SK-MEL-5 (cell line): ENCODE results near the gene VKORC1. TPM values are rescaled to one million over a fixed set of nuclear protein-coding genes. Genes with fewer than 3 reads are reported as not detected.
A peak's percentile ranks its signal among the peaks of the same experiment; 100 is the strongest.
"Not testable (repeated sequence)": the region's sequence is repeated elsewhere in the genome, so short reads cannot be mapped to it uniquely, and the experiment has no call there.

Experiments
- DNase-seq: peaks from one replicate; pipeline ENCODE4 v3.0.0-alpha.2; 2016; ENCODE audit warnings: low read depth, low spot score
- in situ Hi-C: cut with HindIII; loops from 2 replicates; pipeline ENCODE4 v1.10.0; 2016; ENCODE audit warnings: low sequenced_read_pairs, high pct_unique_total_duplicates, low pct_unique_long_range_greater_than_20kb
- total RNA-seq: library from RNA; depleted of rRNA; stranded (reverse); fragments of >200 nt; shearing (Covaris generic); gene quantifications from 2 replicates; pipeline ENCODE4 v1.2.3, GENCODE V29; 2014

Gene VKORC1
- total RNA-seq, 1 experiment from 2014 or later: 206 TPM

DNA sequence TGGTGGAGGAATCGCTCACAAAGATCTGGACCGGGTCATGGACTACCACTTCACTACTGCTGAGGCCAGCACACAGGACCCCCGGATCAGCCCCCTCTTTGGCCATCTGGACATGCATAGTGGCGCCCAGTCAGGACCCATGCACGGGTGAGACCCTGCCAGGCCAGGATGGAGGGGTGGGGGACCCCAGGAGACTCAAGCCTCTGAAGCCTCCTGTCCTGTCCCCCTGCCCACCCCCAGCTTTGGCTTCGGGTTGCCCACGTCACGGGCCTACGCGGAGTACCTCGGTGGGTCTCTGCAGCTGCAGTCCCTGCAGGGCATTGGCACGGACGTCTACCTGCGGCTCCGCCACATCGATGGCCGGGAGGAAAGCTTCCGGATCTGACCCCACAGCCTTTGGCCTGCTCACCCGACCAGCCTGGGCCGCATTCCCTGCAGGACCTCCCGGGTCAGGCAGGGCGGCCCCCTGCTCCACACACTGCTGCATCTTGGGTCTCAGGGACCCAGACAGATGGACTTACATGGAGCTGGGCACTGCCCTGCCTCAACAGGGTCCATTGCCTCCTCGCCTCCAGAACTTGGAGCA is 17.4 kb upstream of the VKORC1 start:
- in situ Hi-C loops: no loop called here
- DNase-seq: no peak

DNA sequence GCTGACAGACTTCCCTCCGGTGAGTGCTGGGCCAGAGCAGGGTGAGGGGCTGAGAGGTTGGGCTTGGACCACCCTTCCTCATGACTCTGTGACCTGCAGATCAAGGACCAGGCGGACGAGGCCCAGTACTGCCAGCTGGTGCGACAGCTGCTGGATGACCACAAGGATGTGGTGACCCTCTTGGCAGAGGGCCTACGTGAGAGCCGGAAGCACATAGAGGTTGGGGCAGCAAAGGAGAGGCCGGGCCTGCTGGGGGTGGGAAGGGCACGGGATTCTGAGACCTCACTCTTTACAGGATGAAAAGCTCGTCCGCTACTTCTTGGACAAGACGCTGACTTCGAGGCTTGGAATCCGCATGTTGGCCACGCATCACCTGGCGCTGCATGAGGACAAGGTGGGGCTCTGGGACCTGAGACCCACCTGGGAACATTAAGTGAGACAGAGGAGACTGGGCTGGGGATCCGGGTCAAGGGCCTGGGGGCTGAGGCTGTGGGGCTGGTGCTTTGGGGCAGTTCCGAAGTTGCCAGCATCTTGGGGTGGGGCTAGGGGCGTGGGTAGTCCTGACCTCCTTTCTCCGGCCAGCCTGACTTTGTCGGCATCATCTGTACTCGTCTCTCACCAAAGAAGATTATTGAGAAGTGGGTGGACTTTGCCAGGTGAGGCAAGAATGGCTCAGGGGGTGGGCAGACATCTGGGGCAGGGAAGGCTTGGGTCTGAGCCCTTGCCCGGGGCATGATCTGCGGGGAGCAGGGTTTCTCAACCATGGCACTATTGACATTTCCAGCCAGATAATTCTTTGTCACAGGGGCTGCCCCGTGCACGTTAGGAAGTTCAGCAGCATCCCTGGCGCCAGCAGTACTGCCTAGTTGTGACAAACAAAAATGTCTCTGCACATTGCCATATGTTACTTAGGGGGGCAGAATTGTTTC is 15.8 kb upstream of the VKORC1 start:
- no peak for DNase-seq
- in situ Hi-C loops: no loop called here

DNA sequence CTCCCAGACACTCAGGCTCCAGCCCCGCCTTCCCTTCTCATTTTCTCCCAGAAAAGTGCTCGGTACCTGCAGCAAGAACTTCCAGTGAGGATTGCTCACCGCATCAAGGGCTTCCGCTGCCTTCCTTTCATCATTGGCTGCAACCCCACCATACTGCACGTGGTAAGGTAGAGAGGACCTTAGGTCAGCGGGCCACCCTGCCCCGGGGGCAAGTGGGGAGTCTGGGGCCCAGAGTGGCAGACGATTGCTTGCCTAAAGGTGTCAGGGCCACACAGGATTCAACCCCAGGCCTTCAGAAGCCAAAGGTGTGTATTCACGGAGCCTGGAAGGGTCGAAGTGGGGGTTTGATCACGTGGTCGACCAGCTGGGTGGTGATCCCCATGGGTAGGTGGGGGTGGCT is 15.0 kb upstream of the VKORC1 start:
- in situ Hi-C loops: no loop called here
- DNase-seq: no peak

DNA sequence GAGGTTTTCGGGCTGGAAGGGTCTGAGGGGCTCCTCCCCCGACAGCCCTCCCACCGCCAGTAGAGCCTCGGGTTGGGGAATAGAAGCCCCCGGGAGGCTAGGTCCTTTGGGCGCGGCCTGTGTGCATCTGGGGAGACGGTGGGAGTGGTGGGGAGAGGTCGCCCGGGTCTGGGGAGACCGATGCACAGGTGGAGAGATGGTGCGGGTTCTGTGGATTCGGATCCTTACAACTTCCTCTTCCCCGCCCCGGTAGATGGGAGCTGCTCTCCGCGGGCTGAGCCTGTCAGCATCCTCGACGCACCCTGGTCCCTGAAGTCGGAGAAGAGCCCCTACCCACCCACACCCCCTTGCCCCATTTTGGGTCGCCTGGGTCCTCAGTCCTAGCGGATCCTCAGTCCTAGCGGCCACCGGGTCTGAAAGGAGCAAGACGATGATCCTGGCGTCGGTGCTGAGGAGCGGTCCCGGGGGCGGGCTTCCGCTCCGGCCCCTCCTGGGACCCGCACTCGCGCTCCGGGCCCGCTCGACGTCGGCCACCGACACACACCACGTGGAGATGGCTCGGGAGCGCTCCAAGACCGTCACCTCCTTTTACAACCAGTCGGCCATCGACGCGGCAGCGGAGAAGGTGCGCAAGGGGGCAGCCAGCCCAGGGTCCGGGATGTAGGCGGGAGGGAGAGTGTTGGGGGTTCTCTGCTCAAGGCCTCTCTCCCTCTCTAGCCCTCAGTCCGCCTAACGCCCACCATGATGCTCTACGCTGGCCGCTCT is 14.4 kb upstream of the VKORC1 start:
- no peak for DNase-seq
- in situ Hi-C loops: no loop called here

DNA sequence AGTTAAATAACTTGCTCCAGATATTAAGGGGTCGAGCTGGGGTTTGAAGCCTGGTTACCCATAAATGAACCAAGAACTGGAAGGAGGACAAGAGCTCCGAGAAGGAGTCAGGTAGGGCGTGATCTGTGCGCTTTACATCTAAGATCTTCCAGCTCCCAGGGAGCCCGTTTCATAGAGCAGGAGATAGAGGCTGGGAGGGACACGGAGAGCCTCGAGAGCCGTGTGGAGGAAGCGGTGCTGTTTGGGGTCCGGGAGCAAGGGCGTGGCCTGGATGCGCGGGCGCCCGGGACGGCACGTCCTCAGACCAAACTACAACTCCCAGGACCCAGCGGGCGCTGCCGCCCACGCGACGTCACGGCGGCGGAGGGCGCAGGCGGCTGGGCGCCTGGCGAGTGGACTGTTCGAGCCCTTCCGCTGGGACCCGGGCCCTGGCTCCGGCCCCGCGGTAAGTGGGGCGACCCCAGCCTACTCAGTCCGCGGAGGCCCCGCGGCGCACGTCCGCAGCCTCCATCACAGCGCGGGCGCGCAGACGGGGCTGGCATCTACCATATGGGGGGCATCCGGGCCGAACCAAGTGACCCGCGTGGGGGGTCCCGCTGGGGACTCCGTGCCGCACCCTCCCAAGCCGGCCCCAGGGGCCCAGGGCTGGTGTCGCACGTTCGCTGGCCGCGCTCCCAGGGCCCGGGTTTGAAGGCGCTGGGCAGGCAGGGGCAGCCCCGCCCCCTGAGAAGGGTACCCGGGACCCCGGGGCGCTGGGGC is 13.6 kb upstream of the VKORC1 start, which contains the start of gene BCKDK:
Gene BCKDK, plus strand, starts transcription at position 352 of the 759 bp plus-strand sequence. CDS start 838 bp downstream, outside the sequence.
- DNase-seq: peak; percentile 71
- in situ Hi-C loops: no loop called here

DNA sequence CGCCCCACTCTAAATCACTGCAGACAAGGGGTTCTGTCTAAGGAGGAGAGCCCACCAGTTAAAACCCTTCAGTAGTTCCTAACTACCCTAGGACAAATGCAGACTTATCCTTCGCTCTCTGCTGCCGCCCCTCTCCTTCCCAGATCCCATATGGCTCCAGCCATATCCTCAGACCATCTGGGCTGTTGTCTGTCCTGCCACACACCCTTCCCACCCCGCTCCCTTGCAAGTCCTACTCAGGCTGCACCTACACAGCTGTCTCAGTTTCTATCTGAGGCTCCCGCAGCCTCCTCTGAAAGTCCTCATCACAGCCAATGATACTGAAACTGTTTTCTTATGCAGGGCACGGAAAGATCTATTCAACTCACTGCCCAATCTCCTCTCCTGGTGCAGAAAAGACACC is 12.9 kb upstream of the VKORC1 start:
- in situ Hi-C loops: no loop called here
- DNase-seq: no peak

DNA sequence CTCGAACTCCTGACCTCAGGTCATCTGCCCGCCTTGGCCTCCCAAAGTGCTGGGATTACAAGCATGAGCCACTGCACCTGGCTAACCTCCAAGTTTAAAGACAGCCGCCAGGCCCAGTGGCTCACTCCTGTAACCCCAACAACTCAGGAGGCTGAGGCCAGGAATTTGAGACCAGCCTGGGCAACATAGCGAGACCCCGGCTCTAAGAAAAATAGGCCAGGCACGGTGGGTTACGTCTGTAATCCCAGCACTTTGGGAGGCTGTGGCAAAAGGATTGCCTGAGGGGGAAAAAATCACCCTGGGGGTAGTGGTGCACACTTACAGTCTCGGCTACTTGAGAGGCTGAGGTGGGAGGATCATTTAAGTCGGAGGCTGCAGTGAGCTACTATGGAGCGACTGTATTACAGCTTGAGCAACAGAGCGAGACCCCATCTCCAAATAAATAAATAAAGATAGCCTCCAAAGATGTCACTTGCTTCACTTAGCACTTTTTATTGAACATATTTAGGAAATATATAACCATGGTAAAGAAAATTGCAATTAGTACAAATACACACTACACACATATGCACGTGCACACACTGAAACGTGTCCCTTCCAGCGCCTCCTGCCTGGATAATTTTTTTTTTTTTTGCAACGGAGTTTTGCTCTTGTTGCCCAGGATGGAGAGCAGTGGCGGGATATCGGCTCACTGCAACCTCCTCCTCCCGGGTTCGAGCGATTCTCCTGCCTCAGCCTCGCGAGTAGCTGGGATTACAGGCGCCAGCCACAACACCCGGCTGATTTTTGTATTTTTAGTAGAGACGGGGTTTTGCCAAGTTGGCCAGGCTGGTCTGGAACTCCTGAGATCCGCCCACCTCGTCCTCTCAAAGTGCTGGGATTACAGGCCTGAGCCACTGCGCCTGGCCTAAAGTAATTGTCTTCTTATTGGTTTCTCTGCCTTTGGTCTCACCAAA is 12.2 kb upstream of the VKORC1 start:
- no peak for DNase-seq
- in situ Hi-C loops: no loop called here

DNA sequence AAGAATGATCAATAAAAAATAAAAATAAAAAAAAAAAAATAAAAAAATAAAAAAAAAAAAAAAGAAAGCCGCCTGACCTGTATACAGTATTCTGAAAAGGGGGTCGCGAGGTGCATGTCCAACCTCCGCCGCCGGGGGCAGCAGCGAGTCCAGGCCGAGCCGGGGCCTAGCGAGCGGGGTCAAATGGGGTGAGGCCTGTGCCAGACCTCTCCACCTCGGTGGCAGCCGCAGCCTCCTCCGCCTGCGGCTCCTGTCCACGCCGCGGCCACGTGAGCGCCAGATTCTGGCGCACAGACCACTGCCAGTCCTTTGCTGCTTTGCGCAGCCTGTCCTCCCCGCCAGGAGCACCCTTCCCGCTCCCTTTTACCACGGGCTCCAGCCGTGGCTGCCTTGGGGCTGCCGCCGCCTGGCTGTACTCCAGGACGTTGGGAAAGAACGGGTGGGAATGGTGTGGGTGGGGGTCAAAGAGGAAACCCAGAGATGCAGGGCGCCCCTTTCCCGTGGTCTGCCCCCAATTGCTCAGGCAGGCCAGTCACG is 11.1 kb upstream of the VKORC1 start:
- DNase-seq: peak; percentile 77
- in situ Hi-C loops: no loop called here

DNA sequence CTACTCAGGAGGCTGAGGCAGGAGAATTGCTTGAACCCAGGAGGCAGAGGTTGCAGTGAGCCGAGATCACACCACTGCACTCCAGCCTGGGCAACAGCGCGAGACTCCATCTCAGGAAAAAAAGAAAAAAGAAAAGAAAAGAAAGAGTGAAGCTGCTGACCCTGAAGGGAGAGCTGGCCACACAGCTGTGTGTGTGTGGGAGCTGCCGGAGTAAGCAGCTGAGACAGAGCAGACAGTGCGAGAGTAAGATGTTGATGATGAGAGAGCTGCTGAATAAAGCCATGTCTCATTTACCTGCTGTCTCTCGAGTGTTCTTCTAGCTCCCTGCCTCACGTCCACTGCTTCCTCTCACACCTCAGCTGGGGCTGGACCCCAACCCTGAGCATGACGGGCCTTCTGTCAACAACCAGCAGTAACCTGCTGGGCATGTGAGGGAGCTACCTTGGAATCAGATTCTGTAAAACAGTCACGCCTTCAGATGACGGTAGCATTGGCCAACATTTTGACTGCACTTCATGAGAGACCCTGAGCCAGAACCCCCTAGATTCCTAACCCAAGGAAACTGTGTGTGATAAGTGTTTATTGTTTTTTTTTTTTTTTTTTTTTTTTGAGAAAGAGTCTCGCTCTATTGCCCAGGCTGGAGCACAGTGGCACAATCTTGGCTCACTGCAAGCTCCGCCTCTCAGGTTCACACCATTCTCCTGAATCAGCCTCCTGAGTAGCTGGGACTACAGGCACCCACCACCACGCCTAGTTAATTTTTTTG is 6.5 kb upstream of the VKORC1 start:
- not testable (repeated sequence) for DNase-seq

DNA sequence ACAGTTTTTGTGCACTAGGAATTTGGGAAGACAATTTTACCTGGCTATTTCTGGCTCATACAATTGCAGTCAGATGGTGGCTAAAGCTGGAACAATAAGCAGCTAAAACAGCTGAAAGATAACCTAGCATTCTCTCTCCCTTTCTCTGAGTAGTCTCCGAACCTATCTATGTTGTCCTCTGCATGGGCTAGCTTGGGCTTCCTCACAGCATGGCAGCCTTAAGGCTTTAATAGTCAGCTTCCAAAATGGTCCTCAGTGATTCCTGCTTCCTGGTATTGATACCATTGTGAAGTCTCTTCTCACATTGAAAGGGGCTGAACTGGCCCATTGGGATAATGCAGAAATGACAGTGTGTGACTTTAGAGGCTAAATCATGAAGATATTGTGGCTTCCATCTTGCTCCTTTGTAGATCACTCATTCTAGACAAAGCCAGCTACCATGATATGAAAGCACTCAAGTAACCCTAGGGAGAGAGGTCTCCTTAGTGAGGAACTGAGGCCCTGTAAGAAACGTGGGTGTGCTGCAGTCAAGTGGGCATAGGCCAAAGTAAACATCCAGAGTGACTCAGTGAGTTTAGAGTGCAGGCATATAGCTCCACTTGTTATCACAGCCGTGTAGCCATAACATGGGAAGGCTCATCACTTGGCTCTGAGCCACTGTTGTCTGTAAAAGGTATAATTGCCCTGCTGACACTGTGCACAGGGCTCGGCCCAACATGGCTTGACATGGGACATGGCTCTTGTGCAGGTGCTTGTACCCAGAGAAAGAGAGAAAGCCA is 5.5 kb upstream of the VKORC1 start:
- DNase-seq: no peak
- in situ Hi-C loops: no loop called here

More for the DNA sequence above, 6.5 kb upstream of the VKORC1 start:
- in situ Hi-C loops: not testable (repeated sequence)

DNA sequence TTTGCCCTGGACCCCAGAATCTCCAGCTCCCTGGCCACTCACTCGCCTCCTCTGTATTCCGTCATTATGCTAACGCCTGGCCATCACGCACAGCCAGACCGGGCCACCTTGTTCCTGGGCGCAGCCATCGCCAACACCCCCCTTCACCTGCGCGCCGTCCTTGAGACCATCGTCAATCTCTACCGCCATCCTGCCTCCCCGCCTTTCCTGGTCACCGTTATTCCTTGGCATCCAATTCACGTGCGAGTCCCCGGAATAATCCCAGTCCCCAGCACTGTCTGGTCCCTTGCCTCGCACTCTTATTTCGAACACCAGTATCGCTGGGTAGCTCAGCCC is 541 bp downstream of the VKORC1 start:
- no peak for DNase-seq
- in situ Hi-C loops: no loop called here

DNA sequence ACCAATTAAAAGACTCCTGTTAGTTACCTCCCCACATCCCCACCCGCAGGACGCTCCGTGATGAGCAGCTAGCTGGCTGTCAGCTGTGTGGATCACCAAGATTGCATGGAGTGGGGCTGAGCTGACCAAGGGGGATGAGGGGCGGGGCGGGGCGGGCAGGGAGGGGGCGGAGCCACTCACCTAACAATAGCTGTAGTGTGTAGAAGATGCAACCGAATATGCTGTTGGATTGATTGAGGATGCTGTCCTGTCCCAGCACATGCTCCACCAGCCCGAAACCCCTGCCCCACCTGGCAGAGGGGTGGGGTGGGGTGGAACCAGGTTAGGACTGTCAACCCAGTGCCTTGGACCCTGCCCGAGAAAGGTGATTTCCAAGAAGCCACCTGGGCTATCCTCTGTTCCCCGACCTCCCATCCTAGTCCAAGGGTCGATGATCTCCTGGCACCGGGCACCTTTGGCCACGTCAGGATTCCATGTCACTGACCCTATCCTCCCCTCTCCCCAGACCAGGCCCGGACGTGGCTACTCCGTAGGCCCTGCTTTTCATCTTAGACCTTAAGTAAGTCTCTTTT is 1.4 kb downstream of the VKORC1 start:
- peak; percentile 70 for DNase-seq
- in situ Hi-C loops: no loop called here

DNA sequence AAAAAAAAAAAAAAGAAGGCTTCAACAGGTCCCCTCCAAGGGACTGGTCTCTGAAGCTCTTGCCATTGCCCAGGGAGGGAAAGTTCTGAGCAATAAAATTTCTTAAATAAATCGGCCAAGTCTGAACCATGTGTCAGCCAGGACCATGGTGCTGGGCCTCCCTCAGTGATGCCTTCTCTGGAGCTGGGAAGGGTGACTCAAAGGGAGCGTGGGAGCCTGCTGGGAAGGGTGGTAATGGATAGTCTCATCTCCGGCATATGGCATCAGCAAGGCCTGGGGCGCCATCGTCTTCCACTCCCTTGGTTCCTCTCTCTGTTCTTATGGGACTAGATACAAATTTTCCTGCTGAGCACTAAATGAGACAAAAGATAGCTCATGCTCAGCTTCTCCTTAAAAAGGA is 2.3 kb downstream of the VKORC1 start:
- no peak for DNase-seq
- in situ Hi-C loops: no loop called here

DNA sequence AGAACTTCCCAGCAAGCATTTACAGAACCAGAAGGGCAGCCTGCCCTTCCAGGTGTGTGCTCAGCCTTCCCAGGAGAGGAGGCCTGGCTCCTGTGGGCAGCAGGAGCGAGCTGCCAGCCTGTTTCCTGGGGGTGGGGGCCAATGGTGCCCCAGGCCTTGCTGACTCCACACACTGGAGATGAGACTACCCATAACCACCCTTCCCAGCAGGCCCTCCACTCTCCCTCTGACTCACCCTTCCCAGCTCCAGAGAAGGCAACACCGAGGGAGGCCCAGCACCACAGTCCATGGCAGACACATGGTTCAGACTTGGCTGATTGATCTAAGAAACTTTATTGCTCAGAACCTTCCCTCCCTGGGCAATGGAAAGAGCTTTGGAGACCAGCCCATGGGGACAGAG is 4.1 kb downstream of the VKORC1 start:
- DNase-seq: no peak

DNA sequence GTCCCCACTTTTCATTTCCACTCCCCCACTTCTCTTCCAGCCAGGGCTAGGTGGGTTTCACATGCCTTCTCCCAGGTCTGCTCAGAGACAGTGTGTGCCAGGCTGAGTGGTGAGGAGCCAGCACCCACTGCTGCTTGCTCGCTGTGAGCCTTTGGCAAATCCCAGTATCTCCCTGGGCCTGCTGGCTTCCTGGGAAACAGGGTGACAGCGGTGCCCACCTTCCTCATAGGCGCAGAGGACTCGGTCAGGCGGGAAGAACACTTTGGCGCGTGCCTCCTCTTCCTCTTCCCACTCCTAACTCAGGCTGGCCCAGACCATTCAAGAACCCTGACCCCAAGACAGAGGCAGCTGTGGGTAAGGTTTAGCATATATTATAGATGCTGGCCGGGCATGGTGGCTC is 5.4 kb downstream of the VKORC1 start:
- in situ Hi-C loops: no loop called here
- DNase-seq: no peak

More for the DNA sequence above, 4.1 kb downstream of the VKORC1 start:
- in situ Hi-C loops: no loop called here
